ENCODE measurements around the gene WWOX. TPM values are rescaled to one million over a fixed set of nuclear protein-coding genes. Genes with fewer than 3 reads are reported as not detected.

Gene WWOX
- total RNA-seq, 1 donor from 2014 or later: 18.6 TPM

DNA sequence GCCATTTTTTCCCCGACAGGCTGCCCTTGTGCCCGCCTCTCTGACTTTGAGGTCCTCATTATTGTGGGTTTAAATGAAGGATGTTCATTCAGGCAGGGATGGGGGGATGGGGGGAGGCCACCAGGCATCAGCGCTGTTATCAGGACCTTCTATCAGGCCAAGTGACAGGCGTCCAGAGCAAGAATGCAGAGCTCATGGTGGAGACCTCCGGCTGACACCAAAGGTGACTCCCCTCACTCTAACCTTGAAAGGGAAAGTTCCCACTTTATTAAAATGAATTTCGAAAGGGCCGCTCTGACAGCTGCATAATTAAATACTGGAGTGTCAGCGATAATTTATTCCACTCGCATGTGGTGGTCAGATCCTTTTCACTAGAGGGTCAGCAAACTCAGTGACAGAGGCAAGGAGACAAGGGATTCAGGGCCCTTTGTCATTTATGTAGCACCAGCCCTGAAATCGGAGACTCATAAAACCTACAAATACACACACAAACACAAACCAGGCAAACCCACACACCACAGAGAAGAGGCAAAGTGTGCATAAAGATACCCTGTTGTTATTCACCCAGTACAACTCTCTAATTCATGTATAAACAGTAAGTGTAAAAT lies 1065.0 kb downstream of the WWOX start:
- H3K36me3 Mint-ChIP-seq (ENCODE audit: low read depth, unreplicated experiment): no peaks in the 10 kb centered on the region
- H3K27ac Mint-ChIP-seq (ENCODE audit: unreplicated experiment): no peak overlapping the region
- TF ChIP-seq, protein P1, sequence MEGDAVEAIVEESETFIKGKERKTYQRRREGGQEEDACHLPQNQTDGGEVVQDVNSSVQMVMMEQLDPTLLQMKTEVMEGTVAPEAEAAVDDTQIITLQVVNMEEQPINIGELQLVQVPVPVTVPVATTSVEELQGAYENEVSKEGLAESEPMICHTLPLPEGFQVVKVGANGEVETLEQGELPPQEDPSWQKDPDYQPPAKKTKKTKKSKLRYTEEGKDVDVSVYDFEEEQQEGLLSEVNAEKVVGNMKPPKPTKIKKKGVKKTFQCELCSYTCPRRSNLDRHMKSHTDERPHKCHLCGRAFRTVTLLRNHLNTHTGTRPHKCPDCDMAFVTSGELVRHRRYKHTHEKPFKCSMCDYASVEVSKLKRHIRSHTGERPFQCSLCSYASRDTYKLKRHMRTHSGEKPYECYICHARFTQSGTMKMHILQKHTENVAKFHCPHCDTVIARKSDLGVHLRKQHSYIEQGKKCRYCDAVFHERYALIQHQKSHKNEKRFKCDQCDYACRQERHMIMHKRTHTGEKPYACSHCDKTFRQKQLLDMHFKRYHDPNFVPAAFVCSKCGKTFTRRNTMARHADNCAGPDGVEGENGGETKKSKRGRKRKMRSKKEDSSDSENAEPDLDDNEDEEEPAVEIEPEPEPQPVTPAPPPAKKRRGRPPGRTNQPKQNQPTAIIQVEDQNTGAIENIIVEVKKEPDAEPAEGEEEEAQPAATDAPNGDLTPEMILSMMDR (IDR thresholded peaks at IDR 0.05; ENCODE audit: unreplicated experiment): no peak

DNA sequence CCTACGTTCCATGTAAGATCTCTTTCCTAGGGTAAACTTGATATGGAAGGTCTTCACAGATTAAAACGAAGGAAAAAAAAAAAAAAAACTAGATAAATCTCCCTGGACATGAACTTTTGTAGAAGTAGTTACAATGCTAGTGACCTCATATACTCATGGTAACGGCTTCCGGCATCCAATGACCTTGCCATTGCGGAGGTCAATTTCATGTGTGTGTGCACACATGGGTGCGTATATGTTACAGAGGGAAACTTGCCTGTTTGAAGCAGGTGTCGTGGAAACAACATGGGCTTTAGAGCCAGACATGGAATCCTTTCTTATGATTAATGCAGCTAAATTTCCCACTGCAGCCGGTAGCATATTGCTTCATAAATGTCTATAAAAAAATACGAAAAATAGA lies 1065.6 kb downstream of the WWOX start:
- Mint-ChIP-seq H3K9me3 (ENCODE audit: unreplicated experiment) (no peaks in the 10 kb centered on the region), H3K27ac (ENCODE audit: unreplicated experiment) (no peak overlapping the region), H3K27me3 (ENCODE audit: unreplicated experiment) (peaks cover 1% of the 10 kb centered on the region), H3K36me3 (ENCODE audit: low read depth, unreplicated experiment) (no peaks in the 10 kb centered on the region), H3K4me3 (ENCODE audit: unreplicated experiment) (no peak overlapping the region), H3K4me1 (ENCODE audit: unreplicated experiment) (no peaks in the 10 kb centered on the region)
- no peak for DNase-seq (ENCODE audit: low spot score)
- TF ChIP-seq, protein P1 (IDR thresholded peaks at IDR 0.05; ENCODE audit: unreplicated experiment): no peak

More for the DNA sequence above, 1065.0 kb downstream of the WWOX start:
- no peaks in the 10 kb centered on the region for H3K4me1 Mint-ChIP-seq (ENCODE audit: unreplicated experiment)
- DNase-seq (ENCODE audit: low spot score): no peak
- H3K4me3 Mint-ChIP-seq (ENCODE audit: unreplicated experiment): no peak overlapping the region
- no peaks in the 10 kb centered on the region for H3K9me3 Mint-ChIP-seq (ENCODE audit: unreplicated experiment)
- H3K27me3 Mint-ChIP-seq (ENCODE audit: unreplicated experiment): peaks cover 1% of the 10 kb centered on the region

DNA sequence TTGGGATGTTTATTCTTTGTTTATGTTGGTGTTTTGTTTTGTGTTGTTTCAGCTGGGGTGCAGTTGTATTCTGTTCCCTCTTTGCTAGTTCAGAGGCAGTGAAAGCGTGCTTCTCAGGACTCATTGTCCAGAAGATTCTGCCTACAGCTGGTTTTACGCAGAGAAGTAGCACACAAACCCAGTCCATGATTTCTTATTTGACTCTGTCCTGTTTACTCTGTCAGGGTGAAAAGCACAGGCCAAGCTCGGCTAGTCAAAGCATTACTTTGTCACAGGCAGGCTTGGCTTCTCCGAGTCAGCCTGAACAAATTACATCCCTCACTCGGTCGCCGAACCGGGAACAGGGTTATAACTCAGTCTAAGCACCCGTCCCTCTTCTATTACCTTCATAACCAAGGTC lies 1066.1 kb downstream of the WWOX start:
- TF ChIP-seq, protein P1 (IDR thresholded peaks at IDR 0.05; ENCODE audit: unreplicated experiment): no peak
- no peaks in the 10 kb centered on the region for H3K4me1 Mint-ChIP-seq (ENCODE audit: unreplicated experiment)
- H3K4me3 Mint-ChIP-seq (ENCODE audit: unreplicated experiment): no peak overlapping the region
- H3K36me3 Mint-ChIP-seq (ENCODE audit: low read depth, unreplicated experiment): no peaks in the 10 kb centered on the region
- H3K27ac Mint-ChIP-seq (ENCODE audit: unreplicated experiment): no peak overlapping the region
- no peak for DNase-seq (ENCODE audit: low spot score)
- H3K27me3 Mint-ChIP-seq (ENCODE audit: unreplicated experiment): peaks cover 1% of the 10 kb centered on the region
- no peaks in the 10 kb centered on the region for H3K9me3 Mint-ChIP-seq (ENCODE audit: unreplicated experiment)

DNA sequence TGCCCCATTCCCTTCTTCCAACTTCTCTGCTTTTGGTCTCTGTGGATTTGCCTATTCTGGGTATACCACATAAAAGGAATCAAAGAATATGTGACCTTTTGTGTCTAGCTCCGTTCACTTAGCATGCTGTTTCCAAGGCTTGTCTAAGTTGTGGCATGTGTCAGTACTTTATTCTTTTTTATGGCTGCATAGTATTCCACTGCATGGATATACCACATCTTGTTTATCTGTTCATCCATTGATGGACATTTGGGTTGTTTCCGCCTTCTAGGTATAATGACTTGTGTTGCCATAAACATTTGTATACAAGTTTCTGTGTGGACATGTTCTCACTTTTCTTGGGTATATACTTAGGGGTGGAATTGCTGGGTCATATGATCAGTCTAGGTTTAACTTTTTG lies 1068.4 kb downstream of the WWOX start:
- Mint-ChIP-seq H3K4me1 (ENCODE audit: unreplicated experiment) (no peaks in the 10 kb centered on the region), H3K9me3 (ENCODE audit: unreplicated experiment) (no peaks in the 10 kb centered on the region), H3K4me3 (ENCODE audit: unreplicated experiment) (no peak overlapping the region), H3K36me3 (ENCODE audit: low read depth, unreplicated experiment) (no peaks in the 10 kb centered on the region), H3K27me3 (ENCODE audit: unreplicated experiment) (peaks cover 1% of the 10 kb centered on the region), H3K27ac (ENCODE audit: unreplicated experiment) (no peak overlapping the region)
- TF ChIP-seq, protein P1 (IDR thresholded peaks at IDR 0.05; ENCODE audit: unreplicated experiment): no peak
- DNase-seq (ENCODE audit: low spot score): no peak

DNA sequence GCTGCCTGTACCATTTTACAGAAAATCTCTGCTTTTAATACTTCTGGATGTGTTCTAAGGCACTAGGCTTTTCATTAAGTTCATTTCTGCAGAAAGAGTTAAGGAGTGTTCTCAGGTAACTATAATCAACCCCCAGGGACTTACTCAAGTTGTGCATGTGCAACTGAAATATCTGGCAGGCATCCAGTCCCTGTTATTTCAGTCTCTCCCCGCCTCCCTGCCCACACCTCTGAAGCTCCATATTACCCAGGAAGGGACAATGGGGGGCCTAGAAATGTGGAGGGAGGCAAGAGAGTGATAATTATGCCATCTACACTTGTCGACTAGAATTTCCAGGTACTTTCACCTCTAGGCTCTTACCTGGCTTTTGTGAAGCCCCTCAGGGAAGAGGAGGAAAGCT lies 1068.9 kb downstream of the WWOX start:
- no peaks in the 10 kb centered on the region for H3K36me3 Mint-ChIP-seq (ENCODE audit: low read depth, unreplicated experiment)
- no peaks in the 10 kb centered on the region for H3K4me1 Mint-ChIP-seq (ENCODE audit: unreplicated experiment)
- TF ChIP-seq, protein P1 (IDR thresholded peaks at IDR 0.05; ENCODE audit: unreplicated experiment): no peak
- no peak overlapping the region for H3K27ac Mint-ChIP-seq (ENCODE audit: unreplicated experiment)
- DNase-seq (ENCODE audit: low spot score): no peak
- H3K9me3 Mint-ChIP-seq (ENCODE audit: unreplicated experiment): no peaks in the 10 kb centered on the region
- no peak overlapping the region for H3K4me3 Mint-ChIP-seq (ENCODE audit: unreplicated experiment)
- H3K27me3 Mint-ChIP-seq (ENCODE audit: unreplicated experiment): no peaks in the 10 kb centered on the region
